Left lung (tissue), 10 donors: ENCODE measurements around the gene MYORG. TPM values are rescaled to one million over a fixed set of nuclear protein-coding genes. Genes with fewer than 3 reads are reported as not detected.

Experiments
- ATAC-seq: fragments of 200-7000 bp; cut with Tn5 transposase; one replicate; pipeline ENCODE4 v1.9.1; 2020; ENCODE audit warnings: moderate library complexity
- DNase-seq, 4 donors: peaks; one replicate each; pipeline ENCODE4 v3.0.0-alpha.2; 2013 to 2020
- H3K27ac ChIP-seq, 2 donors: fragments of 200-600 bp; sonication (generic) in 1 of 2; one replicate each; pipeline versions ENCODE4 v1.5.0 to v1.8.0; 2020 to 2021
- H3K27me3 ChIP-seq, 2 donors: fragments of 200-600 bp; sonication (generic) in 1 of 2; one replicate each; pipeline versions ENCODE4 v1.5.0 to v1.8.0; 2020 to 2021
- H3K36me3 ChIP-seq, 2 donors: fragments of 200-600 bp; sonication (generic) in 1 of 2; one replicate each; pipeline versions ENCODE4 v1.5.0 to v1.8.0; 2020 to 2021
- H3K4me1 ChIP-seq, 2 donors: fragments of 200-600 bp; one replicate each; pipeline ENCODE4 v1.8.0; 2021
- H3K4me3 ChIP-seq, 2 donors: fragments of 200-600 bp; sonication (generic) in 1 of 2; one replicate each; pipeline versions ENCODE4 v1.5.0 to v1.8.0; 2020 to 2021; ENCODE audit warnings: mild to moderate bottlenecking in 1 of 2
- H3K9me3 ChIP-seq, 2 donors: fragments of 200-600 bp; sonication (generic) in 1 of 2; one replicate each; pipeline versions ENCODE4 v1.5.0 to v1.8.0; 2020 to 2021
- CTCF ChIP-seq, 2 donors: fragments of 200-600 bp; sonication (generic) in 1 of 2; IDR thresholded peaks; one replicate each; pipeline versions ENCODE4 v1.5.0 to v1.8.0; 2021; ENCODE audit warnings: antibody characterized with exemption in 2 of 2
- intact Hi-C, 2 donors: fragments of 100-400 bp; cut with DNase I; formaldehyde crosslinking; loops; one replicate each; pipeline versions ENCODE4 v1.11.2 to v1.14.2; 2022
- polyA plus RNA-seq, 6 donors: library from polyadenylated mRNA; unstranded; fragments of 120-200 nt; gene quantifications; one replicate each; pipeline ENCODE4 v1.2.1, GENCODE V29; 2013; ENCODE audit not compliant: insufficient read length in 6 of 6
- total RNA-seq, 2 donors: library from RNA; stranded (reverse); fragmentation: NEBNext Ultra II Directional; extraction: Animal tissue kit (Norgen Biotek cat#: 25700); gene quantifications; one replicate each; pipeline ENCODE4 v1.2.1, GENCODE V29; 2021
- donor health status: DM: no; HTN: yes; CAD: no.
- donor health status: DM: no; HTN: no; CAD: no.

MYORG gene
- total and polyA plus RNA-seq, 8 donors = 3.1 to 22.6 (median 4.2) TPM

DNA sequence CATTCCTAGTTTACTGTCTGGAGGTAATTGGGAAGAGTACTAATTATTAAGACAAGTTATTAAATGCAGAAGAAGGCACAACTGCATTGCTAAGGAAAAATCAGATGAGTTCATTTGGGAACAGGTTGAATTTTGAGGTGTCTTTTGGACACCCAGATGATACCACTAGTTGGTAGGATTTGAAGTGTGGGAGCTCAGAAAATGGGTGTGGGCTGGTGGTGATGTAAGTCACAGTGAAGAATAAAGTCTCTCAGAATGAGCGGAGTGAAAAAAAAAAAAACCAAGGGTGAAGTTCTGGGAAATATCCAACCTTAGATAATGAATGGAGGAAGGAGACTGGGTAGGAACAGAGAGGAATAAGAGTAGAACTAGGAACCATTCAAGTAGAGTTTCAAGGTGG, 35.6 kb upstream of the MYORG start:
- ATAC-seq = no peak
- Histone ChIP-seq H3K4me3 (no peak overlapping the region), H3K4me1 (peaks cover 0 to 3% of the 10 kb centered on the region in 2 donors), H3K27me3 (no peaks in the 10 kb centered on the region), H3K27ac (no peak overlapping the region), H3K9me3 (no peaks in the 10 kb centered on the region), H3K36me3 (no peaks in the 10 kb centered on the region)
- DNase-seq = no peak
- intact Hi-C loops = no loop called here
- no peak for TF ChIP-seq CTCF (IDR thresholded peaks at IDR 0.05)

DNA sequence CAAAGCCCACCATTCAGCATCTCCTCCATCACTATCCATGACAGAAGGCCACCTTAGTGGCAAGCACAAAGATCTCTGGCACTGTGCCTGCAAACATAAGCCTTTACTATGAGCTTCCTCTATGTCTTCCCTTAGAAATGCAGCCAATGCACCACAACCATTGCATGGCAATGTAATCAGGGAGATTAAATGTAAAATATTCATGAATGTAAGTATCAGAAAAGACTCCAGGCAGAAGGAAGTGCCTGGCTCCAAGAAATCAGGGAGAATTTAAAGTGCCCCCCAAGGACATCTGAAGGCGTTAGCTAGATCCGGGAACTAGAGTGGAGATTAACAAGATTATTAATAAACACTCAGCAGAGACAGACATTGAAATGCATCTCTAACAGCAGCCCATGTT, 32.5 kb upstream of the MYORG start:
- TF ChIP-seq CTCF (IDR thresholded peaks at IDR 0.05) = no peak
- DNase-seq (no peak), ATAC-seq (no peak)
- Histone ChIP-seq H3K36me3 (peaks cover 0 to 12% of the 10 kb centered on the region in 2 donors), H3K4me3 (no peak overlapping the region), H3K27ac (no peak overlapping the region), H3K27me3 (no peaks in the 10 kb centered on the region), H3K9me3 (no peaks in the 10 kb centered on the region), H3K4me1 (peaks cover 0 to 3% of the 10 kb centered on the region in 2 donors)
- intact Hi-C loops = loop anchor here in 1 of 2 donors (10.0 kb wide), 2 partner anchors 86 to 196 kb away; no protein-coding TSS in a partner anchor

GRCh38 chr9:34408173-34408572, 31.5 kb upstream of the MYORG start:
- TF ChIP-seq CTCF (IDR thresholded peaks at IDR 0.05) = no peak
- intact Hi-C loops = loop anchor here in 1 of 2 donors (10.0 kb wide), 2 partner anchors 87 to 197 kb away; no protein-coding TSS in a partner anchor

GRCh38 chr9:34406219-34406618, 29.5 kb upstream of the MYORG start:
- Histone ChIP-seq H3K9me3 (no peaks in the 10 kb centered on the region), H3K27ac (no peak overlapping the region), H3K27me3 (no peaks in the 10 kb centered on the region), H3K4me1 (peaks cover 0 to 3% of the 10 kb centered on the region in 2 donors), H3K4me3 (no peak overlapping the region), H3K36me3 (peaks cover 0 to 36% of the 10 kb centered on the region in 2 donors)
- ATAC-seq = no peak
- intact Hi-C loops = loop anchor here in 1 of 2 donors (10.0 kb wide), 2 partner anchors 89 to 199 kb away; no protein-coding TSS in a partner anchor
- DNase-seq = no peak
- TF ChIP-seq CTCF (IDR thresholded peaks at IDR 0.05) = no peak

More at GRCh38 chr9:34408173-34408572, 31.5 kb upstream of the MYORG start:
- Histone ChIP-seq H3K27ac (no peak overlapping the region), H3K36me3 (peaks cover 0 to 17% of the 10 kb centered on the region in 2 donors), H3K27me3 (no peaks in the 10 kb centered on the region), H3K4me1 (peaks cover 0 to 3% of the 10 kb centered on the region in 2 donors), H3K4me3 (no peak overlapping the region), H3K9me3 (no peaks in the 10 kb centered on the region)
- DNase-seq (no peak), ATAC-seq (no peak)

DNA sequence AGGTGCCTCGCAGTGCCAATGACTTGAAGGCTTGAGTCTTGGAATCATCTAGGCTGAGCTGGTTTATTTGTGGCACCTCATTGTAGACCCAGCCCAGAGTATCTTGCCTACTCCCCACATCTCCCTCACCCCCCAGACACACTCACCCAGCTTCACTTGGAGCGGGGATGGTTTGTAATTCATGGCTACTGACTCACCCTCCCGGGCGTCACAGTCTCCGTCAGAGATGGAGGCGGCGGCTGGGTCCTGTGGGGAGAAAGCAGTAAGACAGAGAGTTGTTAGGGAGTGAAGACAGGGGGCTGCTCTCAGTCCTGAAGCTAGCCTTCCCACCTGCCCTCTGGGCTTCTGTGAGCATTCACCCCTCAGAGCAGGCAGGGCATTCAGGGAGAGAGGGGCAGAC, 29.0 kb upstream of the MYORG start:
- no peaks in the 10 kb centered on the region for H3K9me3 ChIP-seq
- H3K4me3 ChIP-seq = no peak overlapping the region
- H3K4me1 ChIP-seq = peaks cover 0 to 3% of the 10 kb centered on the region in 2 donors
- H3K36me3 ChIP-seq = peaks cover 0 to 41% of the 10 kb centered on the region in 2 donors
- ATAC-seq (no peak), DNase-seq (no peak)
- no peaks in the 10 kb centered on the region for H3K27me3 ChIP-seq
- H3K27ac ChIP-seq = no peak overlapping the region
- no peak for TF ChIP-seq CTCF (IDR thresholded peaks at IDR 0.05)
- intact Hi-C loops = loop anchor here in 1 of 2 donors (10.0 kb wide), 2 partner anchors 89 to 199 kb away; no protein-coding TSS in a partner anchor
